Dedifferentiated amniotic fluid mesenchymal stem cell (primary cell): ENCODE data around the gene POGZ.
A peak's percentile ranks its signal among the peaks of the same experiment; 100 is the strongest.
"Not testable (repeated sequence)": the region's sequence is repeated elsewhere in the genome, so short reads cannot be mapped to it uniquely, and the experiment has no call there.

Experiments used
- DNase-seq: peaks from one replicate; pipeline ENCODE4 v3.0.0-alpha.2; 2016; ENCODE audit errors: extremely low spot score

POGZ gene

GRCh38 chr1:151416231-151416630, 43.1 kb downstream of the POGZ start:
- DNase-seq, result peak; percentile 54

GRCh38 chr1:151411884-151412283, 47.4 kb downstream of the POGZ start:
- no peak for DNase-seq

- no peak for DNase-seq
Observed at GRCh38 chr1:151408891-151409290, 50.4 kb downstream of the POGZ start.

- DNase-seq, result no peak
Observed at GRCh38 chr1:151407304-151407703, 52.0 kb downstream of the POGZ start.

- DNase-seq, result no peak
Observed at GRCh38 chr1:151406176-151406575, 53.1 kb downstream of the POGZ start.

- DNase-seq, result no peak
Observed at GRCh38 chr1:151405187-151405951, 53.9 kb downstream of the POGZ start.

- DNase-seq, result no peak
Observed at GRCh38 chr1:151403612-151404011, 55.7 kb downstream of the POGZ start.

- DNase-seq, result no peak
Observed at GRCh38 chr1:151402764-151403163, 56.5 kb downstream of the POGZ start.

GRCh38 chr1:151401860-151402259, 57.4 kb downstream of the POGZ start:
- DNase-seq, result no peak

GRCh38 chr1:151401125-151401788, 58.0 kb downstream of the POGZ start:
- no peak for DNase-seq

GRCh38 chr1:151399324-151400171, 59.7 kb downstream of the POGZ start, which contains the start of gene PSMB4:
Gene PSMB4 (plus strand): TSS chr1:151399573. CDS start chr1:151399588, 15 bp downstream.
- peak; percentile 89 for DNase-seq

GRCh38 chr1:151396265-151396664, 63.0 kb downstream of the POGZ start:
- not testable (repeated sequence) for DNase-seq

- no peak for DNase-seq
Observed at GRCh38 chr1:151393583-151393982, 65.7 kb downstream of the POGZ start.

- no peak for DNase-seq
Observed at GRCh38 chr1:151391079-151391563, 68.2 kb downstream of the POGZ start.

GRCh38 chr1:151390221-151391078, 68.8 kb downstream of the POGZ start:
- not testable (repeated sequence) for DNase-seq

GRCh38 chr1:151386002-151386401, 73.3 kb downstream of the POGZ start:
- no peak for DNase-seq

- DNase-seq, result no peak
Observed at GRCh38 chr1:151384584-151384983, 74.7 kb downstream of the POGZ start.

GRCh38 chr1:151377150-151377884, 82.0 kb downstream of the POGZ start:
- no peak for DNase-seq

- DNase-seq, result no peak
Observed at GRCh38 chr1:151373196-151373595, 86.1 kb downstream of the POGZ start.
